GM18868 (cell line): ENCODE data around the gene ISL1.

Experiments
- ATAC-seq: cut with Tn5 transposase; IDR thresholded peaks from one replicate; pipeline ENCODE4 v1.9.1; 2021; ENCODE audit warnings: mild to moderate bottlenecking, moderate library complexity; ENCODE audit not compliant: unreplicated experiment

ISL1 gene

DNA sequence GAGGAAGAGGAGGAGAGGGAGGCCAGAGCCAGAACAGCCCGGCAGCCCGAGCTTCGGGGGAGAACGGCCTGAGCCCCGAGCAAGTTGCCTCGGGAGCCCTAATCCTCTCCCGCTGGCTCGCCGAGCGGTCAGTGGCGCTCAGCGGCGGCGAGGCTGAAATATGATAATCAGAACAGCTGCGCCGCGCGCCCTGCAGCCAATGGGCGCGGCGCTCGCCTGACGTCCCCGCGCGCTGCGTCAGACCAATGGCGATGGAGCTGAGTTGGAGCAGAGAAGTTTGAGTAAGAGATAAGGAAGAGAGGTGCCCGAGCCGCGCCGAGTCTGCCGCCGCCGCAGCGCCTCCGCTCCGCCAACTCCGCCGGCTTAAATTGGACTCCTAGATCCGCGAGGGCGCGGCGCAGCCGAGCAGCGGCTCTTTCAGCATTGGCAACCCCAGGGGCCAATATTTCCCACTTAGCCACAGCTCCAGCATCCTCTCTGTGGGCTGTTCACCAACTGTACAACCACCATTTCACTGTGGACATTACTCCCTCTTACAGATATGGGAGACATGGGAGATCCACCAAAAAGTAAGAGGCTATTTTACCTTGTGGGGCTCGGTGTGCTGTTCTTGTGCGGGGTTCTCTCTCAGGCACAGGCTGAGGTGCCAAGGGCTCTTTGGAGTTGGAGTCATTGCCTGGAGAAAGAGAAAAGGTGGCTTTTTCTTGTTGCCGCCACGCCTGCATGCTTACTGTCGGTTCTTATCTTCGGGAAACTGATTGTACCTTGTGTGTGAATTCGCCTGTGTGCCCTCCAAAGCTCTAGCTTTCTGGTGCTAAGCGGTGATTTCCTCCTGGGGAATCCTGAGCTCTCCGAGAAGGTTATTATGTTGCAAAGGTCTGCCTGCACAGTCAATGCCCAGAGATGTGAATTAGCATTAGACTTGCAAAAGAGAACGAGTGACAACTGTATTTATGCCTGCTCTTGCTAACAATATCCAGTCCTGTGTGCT is at the start of gene ISL1:
Gene ISL1 (plus strand): TSS at position 318 of the 991 bp plus-strand sequence. CDS start 224 bp downstream, at position 542.
- ATAC-seq, result peak; percentile 58

DNA sequence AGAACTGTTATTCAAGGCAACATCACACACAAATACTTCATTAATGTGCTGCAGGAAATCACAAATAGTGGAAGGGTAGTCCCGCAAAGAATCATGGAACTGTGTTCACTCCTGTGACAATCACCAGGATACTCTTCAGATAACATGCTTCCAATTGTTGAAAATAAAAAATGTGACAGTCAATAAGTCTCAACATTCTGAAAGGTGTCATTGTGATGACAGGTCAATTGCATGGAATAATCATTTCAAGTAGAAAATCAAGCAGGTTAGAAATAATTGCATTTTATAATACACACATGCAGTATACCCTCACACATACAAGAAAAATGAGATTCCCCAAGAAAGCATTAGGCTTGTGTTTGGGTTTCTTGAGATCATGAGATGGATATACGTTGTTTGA is 46.4 kb upstream of the ISL1 start:
- no peak for ATAC-seq

DNA sequence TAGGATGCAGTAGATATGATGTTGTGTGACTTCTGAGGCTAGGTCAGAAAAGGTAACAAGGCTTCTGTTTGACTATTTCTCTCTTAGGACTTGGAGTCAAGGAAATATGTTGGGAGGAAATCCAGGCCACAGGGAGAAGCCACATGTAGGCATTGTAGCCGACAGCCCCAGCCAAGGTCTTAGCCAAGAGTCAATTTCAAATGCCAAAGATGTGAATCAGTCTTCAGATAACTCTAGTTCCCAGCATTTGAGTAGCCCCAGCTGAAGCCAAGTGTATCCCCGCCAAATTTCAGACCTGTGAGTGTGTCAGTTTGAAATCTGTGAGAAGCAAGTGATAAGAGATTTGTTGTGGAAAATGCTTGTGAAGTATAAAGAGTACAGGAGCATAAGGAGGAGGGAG is 38.1 kb upstream of the ISL1 start:
- ATAC-seq, result no peak

DNA sequence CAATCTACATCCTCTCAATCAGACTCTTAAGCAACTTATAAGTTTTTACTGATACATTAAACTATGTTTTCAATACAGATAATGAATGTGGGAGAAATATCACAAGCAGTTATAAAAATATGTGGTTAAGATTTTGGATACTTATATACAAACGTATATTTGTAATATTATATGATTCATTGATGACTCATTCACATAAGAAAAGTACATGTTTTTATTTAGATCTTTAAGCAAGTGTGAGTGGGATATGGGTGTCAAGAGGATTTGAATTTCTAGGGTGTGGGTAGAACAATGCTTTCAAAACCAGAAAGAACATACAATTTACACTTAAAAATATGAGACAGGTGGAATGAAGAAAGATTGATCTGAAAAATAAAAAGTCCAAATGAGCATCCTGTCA is 36.1 kb upstream of the ISL1 start:
- no peak for ATAC-seq

DNA sequence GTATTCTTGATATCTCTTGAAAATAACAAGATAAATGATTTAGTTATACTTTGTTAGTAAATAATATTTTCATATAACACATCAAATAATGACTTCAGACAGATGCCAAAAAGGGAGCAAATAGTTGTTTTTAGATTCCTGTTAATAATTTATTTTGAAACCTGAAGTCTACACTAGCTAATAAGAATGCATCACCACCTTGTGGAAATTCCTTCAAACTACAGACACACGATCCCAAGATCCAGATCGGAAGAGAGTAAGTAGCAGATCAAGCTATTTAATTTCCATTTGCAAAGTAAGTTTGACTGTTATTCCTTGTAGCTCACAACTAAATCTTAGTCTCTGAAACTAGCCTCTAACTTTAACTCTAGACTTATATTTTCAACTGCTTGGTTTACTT is 35.5 kb upstream of the ISL1 start:
- no peak for ATAC-seq

DNA sequence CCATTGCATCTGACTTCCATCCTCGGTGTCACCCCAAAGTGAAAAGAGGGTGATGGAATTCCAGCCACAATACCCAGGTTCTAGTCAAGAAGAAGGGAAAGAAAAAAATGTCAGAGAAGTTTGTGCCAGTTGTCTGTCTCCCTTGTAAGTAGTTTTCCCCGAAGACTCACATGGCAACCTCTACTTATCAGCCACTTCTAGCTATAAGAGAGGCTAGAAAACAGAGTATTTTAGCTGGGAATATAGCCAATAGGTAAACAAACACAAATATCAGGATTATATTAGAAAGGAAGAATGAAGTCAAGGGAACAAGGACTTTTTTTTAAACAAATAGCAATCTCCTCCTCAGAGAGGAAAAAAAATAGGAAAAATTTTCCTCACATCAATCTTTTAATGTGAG is 12.2 kb upstream of the ISL1 start:
- no peak for ATAC-seq

DNA sequence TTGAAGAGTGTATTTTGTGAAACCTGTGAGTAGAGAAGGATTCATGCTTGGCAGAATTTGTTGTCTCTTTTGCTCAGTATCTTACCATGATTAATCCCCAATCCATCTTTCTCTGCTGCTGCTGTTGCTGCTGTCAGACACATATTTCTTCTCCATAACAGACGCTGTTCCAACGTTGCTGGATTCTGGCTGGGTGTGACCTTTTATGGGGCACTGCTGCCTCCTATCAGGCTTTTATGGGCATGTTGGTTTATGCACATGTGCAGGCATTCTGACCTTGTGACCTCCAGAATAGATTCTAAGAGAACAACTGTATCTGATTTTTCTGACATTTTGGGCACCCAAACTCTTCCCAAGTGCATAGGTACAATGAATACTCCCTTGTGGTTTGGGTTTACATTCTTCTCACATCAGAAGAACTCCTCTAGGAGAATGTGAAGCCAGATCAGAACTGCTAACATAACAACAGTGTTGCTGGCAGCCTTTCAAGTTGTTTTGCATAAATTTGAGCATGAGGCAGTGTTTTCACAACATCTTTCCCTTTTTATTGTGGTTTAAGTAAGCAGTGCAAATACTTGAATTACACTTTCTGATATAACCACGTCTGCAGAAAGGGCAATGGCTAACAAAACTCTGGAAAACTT is 9.2 kb upstream of the ISL1 start:
- ATAC-seq, result no peak

DNA sequence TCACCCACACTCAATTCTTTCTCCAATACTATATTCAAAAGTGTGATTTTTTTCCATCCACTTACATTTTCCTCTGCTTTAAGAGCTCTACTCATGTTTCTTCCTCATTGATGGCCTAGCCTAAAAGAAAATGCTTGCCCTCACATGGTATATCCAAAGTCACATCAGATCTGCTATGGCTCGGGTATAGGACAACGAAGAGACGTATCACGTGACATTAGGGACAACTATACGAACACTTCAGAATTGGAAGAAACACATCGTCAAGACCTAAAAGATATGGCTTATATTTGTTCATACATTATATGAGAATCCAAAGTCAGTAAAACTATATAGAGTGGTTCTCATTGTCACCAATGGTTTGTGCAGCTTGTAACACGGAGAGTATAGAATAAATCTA is 8.2 kb upstream of the ISL1 start:
- ATAC-seq, result no peak

DNA sequence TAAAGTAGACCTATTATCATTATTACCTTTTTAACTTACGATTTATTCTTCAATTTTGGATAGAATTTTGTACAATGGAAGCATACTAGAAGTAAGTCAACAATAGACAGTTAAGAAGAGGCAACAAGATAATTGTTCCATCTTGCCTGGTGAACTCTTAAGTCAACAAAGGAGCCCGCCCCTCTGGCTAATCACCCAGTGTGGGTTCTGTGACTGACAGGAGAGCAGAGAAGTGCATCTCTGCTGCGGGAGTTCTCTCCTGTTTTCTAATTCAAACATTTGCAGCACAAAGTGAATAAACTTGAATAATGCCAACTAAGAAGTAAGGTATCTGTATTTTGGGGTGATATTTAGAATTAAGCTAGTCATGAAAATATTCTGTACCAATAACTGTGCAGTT is 6.7 kb upstream of the ISL1 start:
- no peak for ATAC-seq

DNA sequence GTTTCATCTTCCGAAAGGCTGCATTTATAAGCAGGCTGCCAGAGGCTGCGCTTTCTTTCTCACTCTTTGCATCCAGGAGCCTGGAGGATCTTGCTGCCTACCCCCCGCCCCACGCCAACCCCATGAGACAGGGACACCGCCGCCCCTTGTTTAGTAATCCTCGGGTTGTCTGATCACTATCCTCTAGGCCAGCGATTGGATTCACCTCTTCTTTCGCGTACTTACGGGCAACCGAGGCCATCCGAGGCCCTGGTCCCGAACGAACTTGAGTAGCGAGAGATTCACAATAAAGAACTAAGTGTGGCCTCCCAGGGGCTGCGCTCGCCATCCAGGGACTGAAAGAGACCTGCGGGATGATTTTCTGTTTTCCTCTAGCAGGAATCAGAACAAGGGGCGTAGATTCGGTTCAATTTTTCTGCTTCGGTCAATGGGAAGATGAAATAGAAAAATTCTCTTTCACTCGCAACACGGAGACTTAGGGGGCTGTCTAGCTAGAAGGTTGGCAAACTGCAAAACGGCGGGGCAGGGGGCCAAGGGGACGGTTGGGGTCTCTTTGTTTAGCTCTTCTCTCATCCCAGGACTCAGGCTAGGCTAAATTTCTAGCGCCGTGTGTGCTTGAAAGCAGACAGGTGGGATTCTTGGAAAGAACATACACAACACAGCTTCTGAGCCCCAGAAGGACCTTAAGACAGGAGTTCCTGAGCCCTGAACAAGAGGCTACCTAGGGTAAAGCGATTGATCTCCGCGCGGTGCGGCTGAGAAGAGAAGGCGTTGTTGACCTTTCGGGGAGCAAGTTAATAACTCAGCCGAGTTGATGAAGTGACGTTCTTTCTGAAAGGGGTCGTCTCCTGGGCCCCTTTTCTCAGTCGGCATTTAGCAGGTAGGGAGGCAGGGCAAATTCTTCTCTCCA is 5.8 kb upstream of the ISL1 start:
- ATAC-seq, result no peak

DNA sequence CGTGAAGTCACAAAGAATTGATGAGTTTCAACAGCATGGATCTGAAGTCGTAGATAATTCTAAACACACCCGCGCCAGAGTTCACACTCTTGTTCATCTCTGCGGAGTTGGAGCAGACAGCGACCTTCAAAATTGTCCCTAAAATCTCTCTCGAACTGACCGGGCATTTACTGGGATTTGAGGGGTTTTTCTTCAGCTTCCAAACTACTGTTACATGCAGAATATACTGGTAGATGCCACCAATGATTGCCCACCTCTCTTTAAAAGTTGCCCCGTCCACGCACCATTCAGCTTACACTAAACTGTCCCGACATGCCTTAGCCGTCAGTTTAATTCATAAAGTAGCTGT is 5.2 kb upstream of the ISL1 start:
- ATAC-seq, result no peak

DNA sequence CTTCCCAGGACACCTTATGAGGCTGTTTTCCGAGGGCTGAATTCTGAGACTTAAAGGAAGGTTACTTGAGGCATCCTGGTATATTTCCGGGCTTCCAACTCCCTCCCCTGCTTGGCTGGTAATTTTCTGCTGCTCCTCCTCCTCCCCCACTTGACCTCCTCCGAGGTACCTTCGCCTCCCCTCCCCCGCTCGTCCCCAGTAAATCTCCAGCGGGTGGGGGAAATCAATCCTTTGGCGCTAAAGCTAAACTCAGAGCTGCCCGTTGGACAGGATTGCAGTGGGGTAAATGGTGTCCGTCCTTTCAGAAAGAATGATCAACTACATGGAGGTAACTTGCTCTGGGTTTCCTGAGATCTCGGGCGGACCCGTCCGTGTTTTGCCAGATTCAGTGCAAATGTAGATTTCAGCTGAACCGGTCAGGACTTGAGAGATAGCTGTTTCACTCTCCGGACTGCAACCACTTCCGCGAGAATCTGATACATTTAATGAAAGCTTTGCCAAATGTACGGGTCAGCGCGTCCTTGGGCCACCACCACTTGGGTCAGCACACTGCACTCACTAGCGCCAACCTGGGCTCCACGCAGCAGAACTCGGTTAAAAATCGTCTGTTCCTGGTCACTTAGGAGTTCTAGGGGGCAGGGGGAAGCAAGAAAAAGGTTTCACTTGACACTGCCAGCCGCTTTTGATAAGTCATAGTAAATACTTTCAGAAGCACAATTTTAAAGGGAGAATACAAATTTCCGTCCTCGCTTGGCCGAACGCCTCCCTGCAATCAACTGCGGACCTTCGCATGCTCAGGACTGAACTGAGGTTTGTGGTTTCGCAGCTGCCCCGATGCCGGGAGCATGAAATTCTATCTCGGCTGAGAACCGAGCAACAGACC is 4.6 kb upstream of the ISL1 start:
- no peak for ATAC-seq

DNA sequence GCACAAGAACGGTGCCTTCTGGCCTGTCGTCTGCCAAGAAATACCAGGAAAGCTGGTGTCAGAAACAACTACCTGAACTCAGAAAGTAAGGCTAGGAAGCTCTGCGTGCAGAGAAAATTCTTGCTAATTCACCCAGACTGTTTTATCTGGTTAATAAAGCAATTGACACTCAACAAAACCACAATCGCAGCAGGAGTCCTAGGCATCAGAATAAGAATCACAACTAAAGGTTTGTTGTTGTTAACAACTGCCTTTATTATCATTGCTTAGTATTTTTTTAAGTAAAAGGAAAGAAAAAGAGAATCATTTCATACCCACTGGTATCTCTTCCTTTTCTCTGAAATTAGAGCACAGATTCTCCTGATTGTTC is 3.9 kb upstream of the ISL1 start:
- no peak for ATAC-seq

DNA sequence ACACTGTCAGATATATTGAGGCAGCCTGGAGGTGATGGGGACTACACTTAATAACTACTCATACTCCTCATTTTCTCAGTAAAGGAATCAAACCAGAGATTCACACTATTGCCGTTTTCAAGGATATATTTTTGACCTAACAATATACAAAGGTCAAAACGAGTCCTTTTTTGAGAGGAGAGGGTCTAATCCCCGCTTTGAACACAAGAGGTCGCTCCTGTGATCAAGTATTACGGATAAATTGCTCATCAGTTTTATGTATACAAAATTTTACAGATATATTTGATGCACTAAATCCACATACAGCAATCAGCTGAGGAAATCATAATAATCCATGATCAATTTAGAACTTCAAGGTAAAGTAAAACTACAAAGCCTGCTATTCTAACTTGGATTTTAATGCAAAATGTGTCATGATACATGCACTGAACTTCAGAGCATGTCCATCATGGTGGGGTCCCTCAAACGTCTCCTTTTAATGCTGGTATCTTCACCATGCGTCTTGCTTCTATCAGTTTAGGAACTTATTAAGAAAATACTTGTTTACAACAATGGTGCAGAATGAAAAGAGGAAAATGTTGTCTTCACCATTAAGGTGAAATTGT is 2.5 kb upstream of the ISL1 start:
- ATAC-seq, result no peak

DNA sequence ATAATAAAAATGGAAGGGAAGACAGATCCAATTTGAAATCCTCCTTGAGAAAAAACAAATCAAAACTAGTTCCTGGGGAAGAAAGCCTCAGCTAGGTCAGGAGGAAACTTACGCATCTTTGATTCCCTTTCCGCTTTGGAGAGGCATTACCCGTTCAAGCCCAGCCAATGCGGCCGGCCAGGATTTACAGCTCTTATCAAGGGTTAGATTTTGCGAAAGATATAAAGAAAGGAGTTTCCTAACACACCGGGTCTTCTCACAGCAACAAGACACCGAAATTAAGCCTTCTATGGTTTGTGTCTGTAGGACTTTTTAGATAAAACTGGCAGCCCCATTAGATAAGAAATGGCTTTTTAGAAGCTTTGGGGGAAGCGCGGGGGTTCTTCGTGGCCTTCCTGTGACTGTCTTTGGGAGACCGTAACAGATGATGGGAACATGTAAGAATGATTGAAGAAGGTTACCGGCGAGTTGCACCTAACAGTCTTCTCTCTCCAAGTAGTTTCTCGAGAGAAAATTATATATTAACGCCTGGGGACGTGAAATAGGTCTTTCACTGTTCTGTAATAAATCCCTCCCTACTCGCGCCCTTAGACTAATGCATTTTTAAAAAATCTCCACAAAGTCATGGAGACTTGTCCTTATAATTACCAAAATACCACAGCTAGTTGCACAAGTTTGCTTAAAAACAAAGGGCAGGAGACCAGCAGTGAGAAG is 1.3 kb upstream of the ISL1 start:
- no peak for ATAC-seq

DNA sequence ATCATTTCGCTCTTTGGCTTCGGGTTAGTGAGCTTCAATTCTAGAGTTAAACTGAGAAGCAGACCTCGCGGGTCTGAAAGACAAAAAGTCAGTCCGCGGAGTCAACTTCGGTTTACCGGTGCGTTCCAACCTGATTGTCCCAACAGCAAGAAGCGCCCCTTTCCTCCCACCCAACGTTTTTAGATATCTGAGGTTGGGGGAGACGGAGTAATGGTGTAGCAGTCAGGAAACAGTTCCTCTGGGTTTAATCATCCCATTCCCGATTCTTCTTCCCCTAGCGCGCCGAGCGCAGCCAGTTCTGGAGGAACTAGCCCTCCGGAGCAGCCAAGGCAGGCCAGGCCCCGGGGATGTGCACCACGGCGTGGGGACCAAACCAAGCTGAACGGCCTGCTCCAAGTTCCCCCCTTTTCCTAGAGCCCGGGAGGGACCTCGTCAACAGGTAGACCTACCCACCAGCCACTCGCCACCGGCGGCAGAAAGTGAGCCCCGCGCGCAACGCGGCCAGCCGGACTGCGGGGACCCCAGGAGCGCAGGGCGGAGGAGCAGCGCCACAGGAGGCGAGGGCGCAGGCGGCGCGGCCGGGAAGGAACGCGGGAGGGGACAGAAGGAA is 622 bp upstream of the ISL1 start:
- ATAC-seq, result no peak

DNA sequence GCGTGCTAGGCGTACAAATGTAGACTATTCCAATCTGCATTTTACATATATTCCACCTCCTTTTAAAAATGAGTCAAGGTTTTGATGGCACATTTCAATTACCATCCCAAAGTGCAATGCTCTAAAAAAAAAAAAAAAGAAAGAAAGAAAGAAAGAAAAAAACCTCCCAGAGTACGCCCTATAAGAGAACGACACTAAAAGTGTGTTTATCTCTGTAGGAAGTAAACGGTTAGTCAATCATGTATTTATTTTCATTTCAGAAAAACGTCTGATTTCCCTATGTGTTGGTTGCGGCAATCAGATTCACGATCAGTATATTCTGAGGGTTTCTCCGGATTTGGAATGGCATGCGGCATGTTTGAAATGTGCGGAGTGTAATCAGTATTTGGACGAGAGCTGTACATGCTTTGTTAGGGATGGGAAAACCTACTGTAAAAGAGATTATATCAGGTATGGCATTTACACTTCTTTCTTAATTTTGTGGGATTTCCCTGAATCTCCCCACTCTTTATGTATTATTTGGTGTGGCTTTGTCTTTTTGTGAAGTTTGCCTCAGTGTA is 1.1 kb downstream of the ISL1 start:
- ATAC-seq, result no peak

DNA sequence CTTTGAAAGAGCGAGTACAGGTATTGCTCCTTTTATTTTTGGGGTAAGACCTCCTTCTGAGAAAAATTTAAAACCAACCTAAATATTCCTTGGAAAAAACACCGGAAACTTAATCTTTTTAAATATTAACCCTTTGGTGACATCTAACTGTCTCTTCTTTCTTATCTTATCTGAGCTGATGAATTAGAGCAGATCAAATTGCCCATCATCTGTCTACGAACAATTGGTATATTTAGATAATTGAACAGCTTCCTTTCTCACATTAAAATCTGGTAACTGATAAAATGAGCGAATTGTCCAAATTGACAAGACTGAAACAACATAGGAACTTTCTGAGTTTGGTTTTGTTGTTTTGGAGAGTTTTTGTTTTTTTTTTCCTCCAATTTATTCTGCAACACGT is 2.0 kb downstream of the ISL1 start:
- ATAC-seq, result no peak
